GM23338 (cell line): Measurements from ENCODE around the gene CHN2. TPM values are rescaled to one million over a fixed set of nuclear protein-coding genes. Genes with fewer than 3 reads are reported as not detected.
A peak's percentile ranks its signal among the peaks of the same experiment; 100 is the strongest.

Source experiments
- ATAC-seq: fragments of 200-7000 bp; cut with Tn5 transposase; 3 replicates; pipeline ENCODE4 v1.9.1; 2020
- DNase-seq: peaks from one replicate; pipeline ENCODE4 v3.0.0-alpha.2; 2015; ENCODE audit warnings: low spot score
- H2AFZ ChIP-seq: fragments of 200-600 bp; sonication (generic); 2 replicates; pipeline ENCODE4 v1.8.0; 2016; ENCODE audit warnings: antibody characterized with exemption, mild to moderate bottlenecking, moderate library complexity
- H3F3A ChIP-seq: fragments of 200-600 bp; sonication (generic); replicated peaks from 2 replicates; pipeline ENCODE4 v1.8.0; 2017; ENCODE audit warnings: antibody characterized with exemption, mixed run types, low read depth
- H3K27ac ChIP-seq: fragments of 200-600 bp; sonication (generic); 2 replicates; pipeline ENCODE4 v1.6.1; 2016; ENCODE audit warnings: low read depth
- H3K27me3 ChIP-seq: fragments of 200-600 bp; sonication (generic); 2 replicates; pipeline ENCODE4 v1.8.0; 2016; ENCODE audit warnings: mild to moderate bottlenecking, mixed run types, moderate library complexity; ENCODE audit not compliant: insufficient read depth
- H3K36me3 ChIP-seq: fragments of 200-600 bp; sonication (generic); 2 replicates; pipeline ENCODE4 v1.8.0; 2016; ENCODE audit warnings: mild to moderate bottlenecking; ENCODE audit not compliant: insufficient read depth
- H3K4me1 ChIP-seq: fragments of 200-600 bp; sonication (generic); 2 replicates; pipeline ENCODE4 v1.8.0; 2016; ENCODE audit warnings: mild to moderate bottlenecking, moderate library complexity; ENCODE audit not compliant: insufficient read depth
- H3K4me2 ChIP-seq: fragments of 200-600 bp; sonication (generic); 2 replicates; pipeline ENCODE4 v1.7.1; 2017; ENCODE audit warnings: mixed run types
- H3K4me3 ChIP-seq: fragments of 200-600 bp; sonication (generic); 2 replicates; pipeline ENCODE4 v1.6.1; 2016; ENCODE audit warnings: mixed run types
- H3K79me2 ChIP-seq: fragments of 200-600 bp; sonication (generic); replicated peaks from 2 replicates; pipeline ENCODE4 v1.8.0; 2017; ENCODE audit warnings: mild to moderate bottlenecking; ENCODE audit not compliant: insufficient read depth
- H3K9me2 ChIP-seq: fragments of 200-600 bp; sonication (generic); 2 replicates; pipeline ENCODE4 v1.8.0; 2017; ENCODE audit not compliant: insufficient read depth
- H4K20me1 ChIP-seq: fragments of 200-600 bp; sonication (generic); replicated peaks from 2 replicates; pipeline ENCODE4 v1.8.0; 2017; ENCODE audit warnings: mild to moderate bottlenecking; ENCODE audit not compliant: insufficient read depth
- H3K27ac Mint-ChIP-seq: 2 replicates; pipeline ENCODE4 v1.8.0; 2020; ENCODE audit warnings: inconsistent platforms, mild to moderate bottlenecking, moderate library complexity, mixed read lengths
- H3K27me3 Mint-ChIP-seq: 3 replicates; pipeline ENCODE4 v1.8.0; 2022; ENCODE audit warnings: low read depth, mild to moderate bottlenecking, moderate library complexity, mixed read lengths, inconsistent platforms; ENCODE audit not compliant: insufficient read depth, poor library complexity
- H3K36me3 Mint-ChIP-seq: 3 replicates; pipeline ENCODE4 v1.8.0; 2021; ENCODE audit warnings: low read depth, mild to moderate bottlenecking, inconsistent platforms, moderate library complexity, mixed read lengths
- H3K4me1 Mint-ChIP-seq: 3 replicates; pipeline ENCODE4 v1.8.0; 2020; ENCODE audit warnings: mild to moderate bottlenecking, inconsistent platforms, mixed read lengths
- H3K4me3 Mint-ChIP-seq: 3 replicates; pipeline ENCODE4 v1.8.0; 2021; ENCODE audit warnings: moderate library complexity, mild to moderate bottlenecking, inconsistent platforms, mixed read lengths
- H3K9me3 Mint-ChIP-seq: 3 replicates; pipeline ENCODE4 v1.8.0; 2020; ENCODE audit warnings: moderate library complexity, mild to moderate bottlenecking, inconsistent platforms, mixed read lengths
- CREB1 ChIP-seq: fragments of 250-450 bp; sonication (Bioruptor Pico); IDR thresholded peaks from 2 replicates; pipeline ENCODE4 v1.5.0; 2020; ENCODE audit warnings: low read depth, mild to moderate bottlenecking, moderate library complexity
- CTCF ChIP-seq, 2 experiments: fragments of 200-600 bp in 1 of 2; sonication (generic) in 1 of 2; conservative IDR thresholded peaks; 2 replicates each; pipeline versions ENCODE4 v1.5.1 to v1.6.1; 2016 to 2017; ENCODE audit warnings: antibody characterized with exemption in 2 of 2, low read depth in 2 of 2, mild to moderate bottlenecking in 2 of 2, moderate library complexity in 1 of 2
- ETS1 ChIP-seq: IDR thresholded peaks from 2 replicates; pipeline ENCODE4 v1.6.1; 2016; ENCODE audit warnings: antibody characterized with exemption
- EZH2 ChIP-seq: fragments of 200-600 bp; sonication (generic); IDR thresholded peaks from one replicate; pipeline ENCODE4 v1.8.0; 2017; ENCODE audit warnings: antibody characterized with exemption, mild to moderate bottlenecking, low read depth; ENCODE audit not compliant: unreplicated experiment
- EZH2phosphoT487 ChIP-seq: fragments of 200-600 bp; sonication (generic); IDR thresholded peaks from one replicate; pipeline ENCODE4 v1.8.1; 2018; ENCODE audit warnings: antibody characterized with exemption; ENCODE audit not compliant: unreplicated experiment
- JUNB ChIP-seq: IDR thresholded peaks from one replicate; pipeline ENCODE4 v1.6.1; 2016; ENCODE audit warnings: antibody characterized with exemption; ENCODE audit not compliant: unreplicated experiment
- NANOG ChIP-seq: IDR thresholded peaks from 2 replicates; pipeline ENCODE4 v1.6.1; 2016; ENCODE audit warnings: antibody characterized with exemption, borderline replicate concordance
- POLR2AphosphoS5 ChIP-seq: IDR thresholded peaks from 2 replicates; pipeline ENCODE4 v1.6.1; 2016; ENCODE audit warnings: antibody characterized with exemption, low read depth
- REST ChIP-seq: IDR thresholded peaks from one replicate; pipeline ENCODE4 v1.6.1; 2018; ENCODE audit warnings: antibody characterized with exemption; ENCODE audit not compliant: unreplicated experiment
- STAT1 ChIP-seq: IDR thresholded peaks from one replicate; pipeline ENCODE4 v1.6.1; 2016; ENCODE audit warnings: antibody characterized with exemption; ENCODE audit not compliant: unreplicated experiment
- ZNF114 ChIP-seq: fragments of 250-450 bp; sonication (Bioruptor Pico); IDR thresholded peaks from 2 replicates; pipeline ENCODE4 v1.5.0; 2020; ENCODE audit warnings: mild to moderate bottlenecking, moderate library complexity
- ZNF331 ChIP-seq: fragments of 250-450 bp; sonication (Bioruptor Pico); IDR thresholded peaks from 2 replicates; pipeline ENCODE4 v1.5.0; 2020; ENCODE audit warnings: low read depth, mild to moderate bottlenecking, moderate library complexity
- ZNF462 ChIP-seq: fragments of 250-450 bp; sonication (Bioruptor Pico); IDR thresholded peaks from 2 replicates; pipeline ENCODE4 v1.5.0; 2020; ENCODE audit warnings: mild to moderate bottlenecking, moderate library complexity
- polyA plus RNA-seq: library from polyadenylated mRNA; unstranded; fragments of >200 nt; fragmentation: Nextera tagmentation; extraction: Ambion mirVana; gene quantifications from 2 replicates; pipeline ENCODE4 v1.2.1, GENCODE V29; 2016
- total RNA-seq: library from RNA; depleted of rRNA; stranded (reverse); fragments of >200 nt; shearing (Covaris generic); gene quantifications from 2 replicates; pipeline ENCODE4 v1.2.3, GENCODE V29; 2014

Gene CHN2
- total and polyA plus RNA-seq, 2 experiments from 2014 or later, result 6.1 to 7.5 TPM

- Histone ChIP-seq H3K4me2 (no peak overlapping the region), H3K4me1 (0 out of 2 replicates have a peak, but pooled peaks cover 7% of the 10 kb centered on the region), H4K20me1 (no peaks in the 10 kb centered on the region), H2AFZ (no peak overlapping the region), H3K4me3 (no peak overlapping the region), H3K27me3 (no peaks in the 10 kb centered on the region), H3K9me2 (no peaks in the 10 kb centered on the region), H3K79me2 (no peaks in the 10 kb centered on the region), H3F3A (no peaks in the 10 kb centered on the region), H3K36me3 (no peaks in the 10 kb centered on the region), H3K27ac (no peak overlapping the region)
- no peak overlapping the region for H3K4me3 Mint-ChIP-seq
- H3K27me3 Mint-ChIP-seq, result no peaks in the 10 kb centered on the region
- ATAC-seq (peak; percentile 29; the same call in 1 of the 3 replicates), DNase-seq (no peak)
- H3K36me3 Mint-ChIP-seq, result no peaks in the 10 kb centered on the region
- no peaks in the 10 kb centered on the region for H3K9me3 Mint-ChIP-seq
- H3K4me1 Mint-ChIP-seq, result peaks cover 9% of the 10 kb centered on the region
- no peak overlapping the region for H3K27ac Mint-ChIP-seq
- TF ChIP-seq REST, result no peak
- no peak for TF ChIP-seq JUNB
- TF ChIP-seq NANOG, result no peak
- no peak for TF ChIP-seq EZH2
- no peak for TF ChIP-seq CTCF (conservative IDR thresholded peaks at IDR 0.05; ENCODE audit: low read depth in 2 of 2)
- no peak for TF ChIP-seq STAT1
- TF ChIP-seq EZH2phosphoT487, result no peak
- TF ChIP-seq CREB1, result no peak
- TF ChIP-seq ETS1, result no peak
- no peak for TF ChIP-seq ZNF331 (CRISPR knock-in tag)
- TF ChIP-seq POLR2AphosphoS5, result no peak
- TF ChIP-seq ZNF114 (CRISPR knock-in tag), result no peak
- no peak for TF ChIP-seq ZNF462 (CRISPR knock-in tag)
These were observed 262.6 kb downstream of the CHN2 start for GRCh38 chr7:29457141-29457561.
